Activated naive CD4-positive, alpha-beta T cell treated with anti-CD3 and anti-CD28 coated beads, Interleukin-2, amount 50 U/mL, for 24 hours (primary cell): ENCODE data around the gene NT5C2.
"Not testable (repeated sequence)": the region's sequence is repeated elsewhere in the genome, so short reads cannot be mapped to it uniquely, and the experiment has no call there.

Experiments used
- H3K27ac Mint-ChIP-seq: one replicate; pipeline ENCODE4 v1.8.0; 2021; ENCODE audit warnings: mild to moderate bottlenecking, mixed read lengths
- H3K27me3 Mint-ChIP-seq: one replicate; pipeline ENCODE4 v1.8.0; 2021; ENCODE audit warnings: mixed read lengths
- H3K36me3 Mint-ChIP-seq: one replicate; pipeline ENCODE4 v1.8.0; 2021; ENCODE audit warnings: mixed read lengths
- H3K4me1 Mint-ChIP-seq: one replicate; pipeline ENCODE4 v1.8.0; 2021; ENCODE audit warnings: mixed read lengths
- H3K4me3 Mint-ChIP-seq: one replicate; pipeline ENCODE4 v1.8.0; 2021; ENCODE audit warnings: mild to moderate bottlenecking, mixed read lengths
- H3K9me3 Mint-ChIP-seq: one replicate; pipeline ENCODE4 v1.8.0; 2021; ENCODE audit warnings: mixed read lengths

NT5C2 gene

GRCh38 chr10:103207141-103207540 is 14.1 kb upstream of the NT5C2 start:
- no peak overlapping the region for H3K27ac Mint-ChIP-seq
- no peaks in the 10 kb centered on the region for H3K4me1 Mint-ChIP-seq
- H3K9me3 Mint-ChIP-seq = peaks cover 3% of the 10 kb centered on the region
- no peaks in the 10 kb centered on the region for H3K27me3 Mint-ChIP-seq
- H3K36me3 Mint-ChIP-seq = peaks cover 2% of the 10 kb centered on the region
- no peak overlapping the region for H3K4me3 Mint-ChIP-seq

DNA sequence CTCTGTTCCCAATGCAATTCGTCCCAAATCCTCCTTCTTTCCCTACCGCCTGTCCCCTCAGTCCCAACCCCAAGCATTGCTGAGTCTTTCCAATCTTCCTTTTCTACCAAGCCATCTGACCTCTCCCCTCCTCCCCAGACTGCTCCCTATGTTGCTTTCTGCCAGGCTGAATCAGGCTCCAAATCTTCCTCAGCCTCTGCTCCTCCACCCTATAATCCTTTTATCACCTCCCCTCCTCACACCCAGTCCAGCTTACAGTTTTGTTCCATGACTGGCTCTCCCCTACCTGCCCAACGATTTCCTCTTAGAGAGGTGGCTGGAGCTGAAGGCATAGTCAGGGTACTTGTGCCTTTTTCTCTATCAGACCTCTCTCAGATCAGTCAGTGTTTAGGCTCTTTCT is 13.6 kb upstream of the NT5C2 start:
- H3K4me3 Mint-ChIP-seq, H3K36me3 Mint-ChIP-seq, H3K4me1 Mint-ChIP-seq, H3K27me3 Mint-ChIP-seq, H3K27ac Mint-ChIP-seq, H3K9me3 Mint-ChIP-seq: not testable (repeated sequence)

GRCh38 chr10:103205401-103205800 is 12.3 kb upstream of the NT5C2 start:
- not testable (repeated sequence) for H3K27me3 Mint-ChIP-seq, H3K27ac Mint-ChIP-seq

GRCh38 chr10:103204353-103205255 is 11.5 kb upstream of the NT5C2 start:
- H3K4me3 Mint-ChIP-seq = no peak overlapping the region
- H3K27me3 Mint-ChIP-seq = no peaks in the 10 kb centered on the region
- no peaks in the 10 kb centered on the region for H3K36me3 Mint-ChIP-seq
- no peak overlapping the region for H3K27ac Mint-ChIP-seq
- H3K9me3 Mint-ChIP-seq = no peaks in the 10 kb centered on the region
- no peaks in the 10 kb centered on the region for H3K4me1 Mint-ChIP-seq

More at GRCh38 chr10:103205401-103205800, 12.3 kb upstream of the NT5C2 start:
- not testable (repeated sequence) for H3K4me3 Mint-ChIP-seq, H3K9me3 Mint-ChIP-seq, H3K36me3 Mint-ChIP-seq, H3K4me1 Mint-ChIP-seq

DNA sequence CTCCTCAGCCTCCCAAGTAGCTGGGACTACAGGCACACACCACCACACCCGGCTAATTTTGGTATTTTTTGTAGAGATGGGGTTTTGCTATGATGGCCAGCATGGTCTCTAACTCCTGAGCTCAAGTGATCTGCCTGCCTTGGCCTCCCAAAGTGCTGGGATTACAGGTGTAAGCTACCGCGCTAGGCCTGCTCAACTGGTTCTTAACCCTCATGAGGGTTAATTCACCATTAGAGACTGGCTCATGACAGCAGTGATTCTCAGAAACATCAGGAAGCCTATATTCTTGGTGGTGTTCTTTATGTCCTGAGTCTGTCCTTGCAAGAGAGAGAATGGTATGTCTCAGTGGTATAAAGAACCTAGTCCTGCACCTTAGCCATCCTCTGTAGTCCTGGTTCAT is 10.4 kb upstream of the NT5C2 start:
- Mint-ChIP-seq H3K27ac (no peak overlapping the region), H3K9me3 (no peaks in the 10 kb centered on the region), H3K36me3 (no peaks in the 10 kb centered on the region)

GRCh38 chr10:103202319-103202718 is 9.2 kb upstream of the NT5C2 start:
- H3K9me3 Mint-ChIP-seq = no peaks in the 10 kb centered on the region
- H3K4me1 Mint-ChIP-seq = peaks cover 2% of the 10 kb centered on the region
- no peak overlapping the region for H3K27ac Mint-ChIP-seq
- no peak overlapping the region for H3K4me3 Mint-ChIP-seq
- no peaks in the 10 kb centered on the region for H3K36me3 Mint-ChIP-seq
- no peaks in the 10 kb centered on the region for H3K27me3 Mint-ChIP-seq

More for the DNA sequence above, 10.4 kb upstream of the NT5C2 start:
- Mint-ChIP-seq H3K4me1 (no peaks in the 10 kb centered on the region), H3K27me3 (no peaks in the 10 kb centered on the region), H3K4me3 (no peak overlapping the region)

DNA sequence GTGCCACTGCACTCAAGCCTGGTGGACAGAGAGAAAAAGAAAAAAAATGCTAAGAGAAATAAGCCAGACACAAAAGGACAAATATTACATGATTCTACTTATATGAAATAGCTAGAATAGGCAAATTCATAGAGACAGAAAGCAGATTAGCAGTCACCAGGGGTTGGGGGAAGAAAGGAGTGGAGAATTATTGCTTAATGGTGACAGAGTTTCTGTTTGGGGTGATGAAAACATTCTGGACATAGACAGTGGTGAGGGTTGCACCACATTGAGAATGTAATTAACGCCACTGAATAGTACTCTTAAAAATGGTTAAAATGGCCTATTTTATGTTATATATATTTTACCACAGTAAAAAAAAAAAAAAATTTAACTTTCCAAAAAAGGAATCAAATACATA is 6.4 kb upstream of the NT5C2 start:
- Mint-ChIP-seq H3K9me3 (no peaks in the 10 kb centered on the region), H3K27me3 (no peaks in the 10 kb centered on the region), H3K4me3 (no peak overlapping the region), H3K36me3 (no peaks in the 10 kb centered on the region), H3K4me1 (peaks cover 5% of the 10 kb centered on the region), H3K27ac (no peak overlapping the region)

- H3K36me3 Mint-ChIP-seq = no peaks in the 10 kb centered on the region
- H3K27me3 Mint-ChIP-seq = no peaks in the 10 kb centered on the region
- no peak overlapping the region for H3K27ac Mint-ChIP-seq
- no peaks in the 10 kb centered on the region for H3K9me3 Mint-ChIP-seq
- H3K4me1 Mint-ChIP-seq = peaks cover 11% of the 10 kb centered on the region
- no peak overlapping the region for H3K4me3 Mint-ChIP-seq
These were observed 5.6 kb upstream of the NT5C2 start for GRCh38 chr10:103198648-103199047.

DNA sequence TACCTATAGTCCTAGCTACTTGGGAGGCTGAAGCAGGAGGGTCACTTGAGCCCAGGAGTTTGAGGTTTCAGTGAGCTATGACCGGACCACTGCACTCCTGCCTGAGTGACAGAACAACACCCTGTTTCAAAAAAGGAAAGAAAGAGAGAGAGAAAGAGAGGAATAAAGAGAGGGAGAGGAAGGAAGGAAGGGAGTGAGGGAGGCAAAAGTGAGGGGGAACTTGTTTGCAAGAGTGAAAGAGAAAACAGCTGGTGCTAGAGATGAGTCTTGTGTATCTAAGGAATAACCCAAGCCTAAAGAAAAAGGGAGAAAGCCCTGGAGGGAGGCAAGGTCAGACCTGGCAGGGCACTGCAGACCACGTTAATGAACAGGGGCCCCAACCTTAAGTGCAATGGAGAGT is 4.8 kb upstream of the NT5C2 start:
- peaks cover 12% of the 10 kb centered on the region for H3K4me1 Mint-ChIP-seq
- H3K27ac Mint-ChIP-seq = no peak overlapping the region
- H3K4me3 Mint-ChIP-seq = no peak overlapping the region
- H3K27me3 Mint-ChIP-seq = no peaks in the 10 kb centered on the region
- no peaks in the 10 kb centered on the region for H3K9me3 Mint-ChIP-seq
- no peaks in the 10 kb centered on the region for H3K36me3 Mint-ChIP-seq

DNA sequence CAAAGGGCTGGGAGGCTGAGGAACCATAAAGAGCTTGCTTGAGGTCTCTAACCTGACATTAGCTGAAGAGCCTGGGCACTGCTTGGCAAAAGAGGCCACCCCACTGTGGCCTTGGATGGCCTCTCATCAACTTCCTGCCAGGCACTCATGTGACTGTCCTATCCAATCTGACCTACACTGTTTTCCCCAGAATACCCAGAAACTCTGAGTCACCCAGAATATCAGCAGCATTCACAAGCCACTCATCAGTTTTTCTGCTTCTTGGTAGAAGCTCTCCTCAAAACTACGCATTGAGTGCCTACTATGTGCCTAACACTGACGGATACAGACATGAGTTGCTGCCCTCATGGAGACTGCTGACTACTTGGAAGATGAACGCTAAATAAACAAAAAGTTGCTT is 4.1 kb upstream of the NT5C2 start:
- H3K4me3 Mint-ChIP-seq = no peak overlapping the region
- H3K9me3 Mint-ChIP-seq = no peaks in the 10 kb centered on the region
- H3K27me3 Mint-ChIP-seq = no peaks in the 10 kb centered on the region
- peaks cover 12% of the 10 kb centered on the region for H3K4me1 Mint-ChIP-seq
- H3K36me3 Mint-ChIP-seq = no peaks in the 10 kb centered on the region
- H3K27ac Mint-ChIP-seq = no peak overlapping the region

- H3K4me1 Mint-ChIP-seq = peaks cover 18% of the 10 kb centered on the region
- no peaks in the 10 kb centered on the region for H3K27me3 Mint-ChIP-seq
- H3K4me3 Mint-ChIP-seq = no peak overlapping the region
- no peaks in the 10 kb centered on the region for H3K36me3 Mint-ChIP-seq
- H3K27ac Mint-ChIP-seq = peak overlapping the region; percentile 17
- no peaks in the 10 kb centered on the region for H3K9me3 Mint-ChIP-seq
These were observed 3.4 kb upstream of the NT5C2 start for GRCh38 chr10:103196516-103196915.

DNA sequence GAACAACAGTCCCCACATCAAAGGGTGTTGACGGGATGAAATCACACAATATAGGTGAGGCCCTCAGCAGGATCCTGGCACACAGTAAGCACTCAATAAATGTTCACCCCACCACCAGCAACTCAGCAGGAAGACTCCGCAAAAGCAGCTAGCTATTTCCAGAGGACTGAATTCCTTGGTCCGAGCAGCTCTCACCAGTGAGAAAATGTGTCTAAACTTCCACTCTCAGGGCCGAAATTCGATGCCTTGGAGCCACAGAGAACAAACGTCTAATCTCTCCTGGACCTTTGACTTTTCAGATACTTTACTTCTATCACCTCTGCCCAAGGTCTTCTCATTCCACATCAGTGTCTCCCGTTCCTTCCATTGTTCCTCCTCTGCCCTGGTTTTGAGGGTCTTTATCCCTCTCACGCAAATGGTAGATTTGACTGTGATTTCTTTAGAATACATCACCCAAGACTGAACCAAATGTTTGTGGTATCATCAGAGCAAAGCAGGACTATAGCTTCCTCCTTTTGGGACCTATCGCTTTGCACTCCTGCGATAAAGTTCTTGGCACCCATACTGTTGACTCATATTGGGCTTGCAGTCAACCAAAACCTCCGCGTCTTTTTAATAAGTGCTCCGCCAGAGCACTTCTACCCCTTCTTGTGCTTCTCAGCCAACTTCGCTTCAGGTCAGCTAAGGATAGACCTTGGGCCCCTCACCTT is 903 bp upstream of the NT5C2 start:
- peak overlapping the region; percentile 60 for H3K27ac Mint-ChIP-seq
- peaks cover 1% of the 10 kb centered on the region for H3K36me3 Mint-ChIP-seq
- peaks cover 35% of the 10 kb centered on the region for H3K4me1 Mint-ChIP-seq

DNA sequence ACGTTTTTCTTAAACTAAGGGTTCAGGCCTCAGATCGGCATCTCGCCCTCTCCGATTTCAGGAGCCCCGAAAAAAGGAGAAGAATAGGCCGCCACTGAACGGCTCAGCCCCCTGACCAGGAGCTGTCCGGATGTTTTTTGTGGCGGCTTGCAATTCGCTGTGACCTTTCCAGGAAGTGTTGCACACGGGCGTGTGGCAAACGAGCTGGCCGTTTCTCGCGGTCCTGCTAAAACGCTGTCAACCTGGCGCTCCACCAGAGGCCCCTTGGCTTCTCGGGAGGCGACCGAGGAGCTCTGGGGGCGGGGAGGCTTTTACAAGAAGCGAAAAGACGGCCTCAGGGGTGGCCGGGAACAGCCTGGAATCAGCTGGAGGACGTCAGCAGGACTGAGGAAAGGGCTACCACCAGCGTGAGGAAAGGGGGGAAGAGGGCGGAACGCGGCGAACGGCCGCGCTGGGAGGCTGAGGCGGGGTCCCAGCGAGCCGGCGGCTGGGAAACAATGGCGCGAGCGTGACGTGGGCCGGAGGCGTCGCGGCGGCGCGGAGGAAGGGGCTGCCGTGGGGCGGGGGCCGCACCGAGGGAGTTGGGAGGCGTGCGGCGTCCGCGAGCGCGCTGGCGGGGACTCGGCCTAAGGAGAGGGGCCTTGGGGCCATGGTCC is 493 bp downstream of the NT5C2 start:
- H3K4me1 Mint-ChIP-seq = peaks cover 47% of the 10 kb centered on the region
- H3K27ac Mint-ChIP-seq = peak overlapping the region; percentile 99
- peak overlapping the region; percentile 98 for H3K4me3 Mint-ChIP-seq
- H3K36me3 Mint-ChIP-seq = peaks cover 1% of the 10 kb centered on the region
- no peaks in the 10 kb centered on the region for H3K27me3 Mint-ChIP-seq
- H3K9me3 Mint-ChIP-seq = no peaks in the 10 kb centered on the region

More for the DNA sequence above, 903 bp upstream of the NT5C2 start:
- no peaks in the 10 kb centered on the region for H3K9me3 Mint-ChIP-seq
- no peaks in the 10 kb centered on the region for H3K27me3 Mint-ChIP-seq
- peak overlapping the region; percentile 86 for H3K4me3 Mint-ChIP-seq

DNA sequence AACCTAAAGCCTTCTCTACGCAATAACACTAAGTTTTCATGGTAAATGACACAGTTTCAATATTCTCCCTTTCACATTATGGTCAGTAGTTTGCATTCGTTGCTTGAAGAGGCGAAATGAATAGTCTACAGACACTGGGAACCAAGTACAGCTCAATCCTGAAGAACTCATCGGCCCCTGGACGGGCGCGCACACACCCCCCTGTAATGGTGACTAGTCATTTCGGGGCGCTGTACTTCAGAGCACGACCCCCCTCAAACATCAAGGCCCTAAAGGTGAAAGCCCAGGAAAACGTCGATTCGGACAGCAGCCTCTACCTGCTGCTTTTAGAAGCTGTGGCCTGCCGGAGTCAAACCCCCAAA is 1.0 kb downstream of the NT5C2 start:
- Mint-ChIP-seq H3K27me3 (no peaks in the 10 kb centered on the region), H3K27ac (peak overlapping the region; percentile 99), H3K4me1 (peaks cover 43% of the 10 kb centered on the region), H3K4me3 (peak overlapping the region; percentile 98), H3K9me3 (no peaks in the 10 kb centered on the region), H3K36me3 (peaks cover 1% of the 10 kb centered on the region)

- Mint-ChIP-seq H3K4me3 (peak overlapping the region; percentile 98), H3K27ac (peak overlapping the region; percentile 14), H3K4me1 (peaks cover 47% of the 10 kb centered on the region)
- H3K36me3 Mint-ChIP-seq, H3K9me3 Mint-ChIP-seq, H3K27me3 Mint-ChIP-seq: not testable (repeated sequence)
These were observed 1.9 kb downstream of the NT5C2 start for GRCh38 chr10:103191198-103191597.

DNA sequence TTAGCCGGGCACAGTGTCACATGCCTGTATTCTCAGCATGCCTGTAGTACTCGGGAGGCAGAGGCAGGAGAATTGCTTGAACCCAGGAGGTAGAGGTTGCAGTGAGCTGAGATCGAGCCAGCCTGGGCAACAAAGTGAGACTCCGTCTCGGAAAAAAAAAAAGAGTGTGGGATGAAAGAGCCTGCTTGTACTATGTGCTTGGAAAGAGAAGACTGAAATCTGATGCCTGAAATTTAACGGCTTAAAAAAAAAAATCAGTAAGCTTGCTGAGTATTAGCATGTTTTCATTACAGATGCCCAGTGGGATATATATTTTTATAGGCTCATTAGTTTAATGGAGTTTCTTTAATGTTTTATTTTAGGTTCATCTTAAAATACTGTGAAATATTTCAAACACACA is 4.2 kb downstream of the NT5C2 start:
- H3K27me3 Mint-ChIP-seq = no peaks in the 10 kb centered on the region
- no peak overlapping the region for H3K27ac Mint-ChIP-seq
- H3K4me3 Mint-ChIP-seq = no peak overlapping the region
- peaks cover 1% of the 10 kb centered on the region for H3K36me3 Mint-ChIP-seq
- peaks cover 67% of the 10 kb centered on the region for H3K4me1 Mint-ChIP-seq
- no peaks in the 10 kb centered on the region for H3K9me3 Mint-ChIP-seq
